ENCODE measurements around the gene FCHO2.
"Not testable (repeated sequence)": the region's sequence is repeated elsewhere in the genome, so short reads cannot be mapped to it uniquely, and the experiment has no call there.

Gene FCHO2, protein sequence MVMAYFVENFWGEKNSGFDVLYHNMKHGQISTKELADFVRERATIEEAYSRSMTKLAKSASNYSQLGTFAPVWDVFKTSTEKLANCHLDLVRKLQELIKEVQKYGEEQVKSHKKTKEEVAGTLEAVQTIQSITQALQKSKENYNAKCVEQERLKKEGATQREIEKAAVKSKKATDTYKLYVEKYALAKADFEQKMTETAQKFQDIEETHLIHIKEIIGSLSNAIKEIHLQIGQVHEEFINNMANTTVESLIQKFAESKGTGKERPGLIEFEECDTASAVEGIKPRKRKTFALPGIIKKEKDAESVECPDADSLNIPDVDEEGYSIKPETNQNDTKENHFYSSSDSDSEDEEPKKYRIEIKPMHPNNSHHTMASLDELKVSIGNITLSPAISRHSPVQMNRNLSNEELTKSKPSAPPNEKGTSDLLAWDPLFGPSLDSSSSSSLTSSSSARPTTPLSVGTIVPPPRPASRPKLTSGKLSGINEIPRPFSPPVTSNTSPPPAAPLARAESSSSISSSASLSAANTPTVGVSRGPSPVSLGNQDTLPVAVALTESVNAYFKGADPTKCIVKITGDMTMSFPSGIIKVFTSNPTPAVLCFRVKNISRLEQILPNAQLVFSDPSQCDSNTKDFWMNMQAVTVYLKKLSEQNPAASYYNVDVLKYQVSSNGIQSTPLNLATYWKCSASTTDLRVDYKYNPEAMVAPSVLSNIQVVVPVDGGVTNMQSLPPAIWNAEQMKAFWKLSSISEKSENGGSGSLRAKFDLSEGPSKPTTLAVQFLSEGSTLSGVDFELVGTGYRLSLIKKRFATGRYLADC

DNA sequence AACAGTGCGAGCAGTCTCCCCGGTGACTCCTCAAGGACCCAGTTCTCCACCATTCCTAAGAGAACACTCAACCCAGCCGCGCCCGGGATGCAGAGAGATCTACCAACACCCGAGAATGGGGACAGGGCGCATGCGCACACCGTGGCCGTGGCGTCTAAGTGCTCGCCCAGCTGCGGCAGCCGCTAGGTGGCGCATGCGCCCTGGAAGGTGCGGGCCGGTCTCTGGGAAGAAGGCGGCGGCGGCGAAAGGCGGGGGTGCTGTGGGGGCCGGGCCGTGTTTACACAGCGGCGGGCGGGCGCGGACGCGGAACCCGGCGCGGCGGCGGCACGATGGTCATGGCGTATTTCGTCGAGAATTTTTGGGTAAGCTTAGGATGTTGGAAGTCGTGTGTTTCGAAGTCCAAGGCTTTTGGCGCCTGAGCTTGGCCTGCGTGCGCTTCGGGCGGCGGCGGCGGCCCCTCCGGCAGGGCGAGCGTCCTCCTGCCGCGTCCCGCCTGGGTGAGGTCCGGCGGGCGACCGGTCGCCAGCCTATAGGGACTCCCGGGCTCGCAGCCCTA lies at the start of gene FCHO2:
FCHO2 (plus strand) TSS at position 274 of the 556 bp plus-strand sequence; CDS start at position 330, 56 bp downstream.
- peaks cover 2% of the 10 kb centered on the region for H3K27me3 Mint-ChIP-seq
- no peaks in the 10 kb centered on the region for H3K9me3 Mint-ChIP-seq
- H3K36me3 Mint-ChIP-seq = no peaks in the 10 kb centered on the region
- H3K27ac Mint-ChIP-seq = peak within 1 kb of the TSS; percentile 90
- DNase-seq (ENCODE audit: low spot score in 2 of 2) (peak; percentile 95 to 98), ATAC-seq (ENCODE audit: low read depth) (peak; percentile 95)
- peak within 1 kb of the TSS; percentile 91 for H3K4me3 Mint-ChIP-seq
- peaks cover 16% of the 10 kb centered on the region for H3K4me1 Mint-ChIP-seq

DNA sequence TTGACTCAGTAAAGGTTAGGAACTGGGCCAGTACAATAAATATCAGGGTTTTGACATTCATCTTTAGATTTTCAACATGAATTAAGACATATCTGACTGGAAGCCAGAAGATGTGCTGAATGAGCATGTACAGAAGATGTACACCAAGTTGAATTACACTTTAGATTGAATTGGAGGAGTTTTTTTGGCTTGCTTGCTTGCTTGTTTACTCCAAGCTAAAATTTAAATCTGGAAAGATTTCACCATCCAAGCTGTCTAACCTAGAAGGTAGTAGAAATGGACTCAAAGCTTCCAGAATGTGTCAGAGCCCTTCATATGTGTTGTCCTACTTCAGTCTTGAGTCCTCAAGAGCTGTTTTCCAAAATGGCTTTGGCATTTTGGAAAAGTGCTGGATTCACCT lies 49.0 kb upstream of the FCHO2 start:
- H3K27ac Mint-ChIP-seq = no peak overlapping the region
- DNase-seq (ENCODE audit: low spot score in 2 of 2) (no peak), ATAC-seq (ENCODE audit: low read depth) (no peak)
- no peaks in the 10 kb centered on the region for H3K4me1 Mint-ChIP-seq
- H3K27me3 Mint-ChIP-seq = no peaks in the 10 kb centered on the region
- no peak overlapping the region for H3K4me3 Mint-ChIP-seq
- peaks cover 29% of the 10 kb centered on the region for H3K36me3 Mint-ChIP-seq
- no peaks in the 10 kb centered on the region for H3K9me3 Mint-ChIP-seq

- no peaks in the 10 kb centered on the region for H3K9me3 Mint-ChIP-seq
- H3K36me3 Mint-ChIP-seq = peaks cover 28% of the 10 kb centered on the region
Measured at GRCh38 chr5:72908664-72909063, 47.2 kb upstream of the FCHO2 start.

GRCh38 chr5:72917371-72917776 lies 38.5 kb upstream of the FCHO2 start:
- Mint-ChIP-seq H3K4me1 (no peaks in the 10 kb centered on the region), H3K4me3 (no peak overlapping the region), H3K9me3 (no peaks in the 10 kb centered on the region), H3K27me3 (no peaks in the 10 kb centered on the region), H3K36me3 (no peaks in the 10 kb centered on the region), H3K27ac (no peak overlapping the region)
- ATAC-seq (ENCODE audit: low read depth) (no peak), DNase-seq (ENCODE audit: low spot score in 2 of 2) (no peak)

More at GRCh38 chr5:72908664-72909063, 47.2 kb upstream of the FCHO2 start:
- ATAC-seq (ENCODE audit: low read depth) (no peak), DNase-seq (ENCODE audit: low spot score in 2 of 2) (no peak)
- Mint-ChIP-seq H3K4me1 (no peaks in the 10 kb centered on the region), H3K27me3 (no peaks in the 10 kb centered on the region), H3K27ac (no peak overlapping the region), H3K4me3 (no peak overlapping the region)

DNA sequence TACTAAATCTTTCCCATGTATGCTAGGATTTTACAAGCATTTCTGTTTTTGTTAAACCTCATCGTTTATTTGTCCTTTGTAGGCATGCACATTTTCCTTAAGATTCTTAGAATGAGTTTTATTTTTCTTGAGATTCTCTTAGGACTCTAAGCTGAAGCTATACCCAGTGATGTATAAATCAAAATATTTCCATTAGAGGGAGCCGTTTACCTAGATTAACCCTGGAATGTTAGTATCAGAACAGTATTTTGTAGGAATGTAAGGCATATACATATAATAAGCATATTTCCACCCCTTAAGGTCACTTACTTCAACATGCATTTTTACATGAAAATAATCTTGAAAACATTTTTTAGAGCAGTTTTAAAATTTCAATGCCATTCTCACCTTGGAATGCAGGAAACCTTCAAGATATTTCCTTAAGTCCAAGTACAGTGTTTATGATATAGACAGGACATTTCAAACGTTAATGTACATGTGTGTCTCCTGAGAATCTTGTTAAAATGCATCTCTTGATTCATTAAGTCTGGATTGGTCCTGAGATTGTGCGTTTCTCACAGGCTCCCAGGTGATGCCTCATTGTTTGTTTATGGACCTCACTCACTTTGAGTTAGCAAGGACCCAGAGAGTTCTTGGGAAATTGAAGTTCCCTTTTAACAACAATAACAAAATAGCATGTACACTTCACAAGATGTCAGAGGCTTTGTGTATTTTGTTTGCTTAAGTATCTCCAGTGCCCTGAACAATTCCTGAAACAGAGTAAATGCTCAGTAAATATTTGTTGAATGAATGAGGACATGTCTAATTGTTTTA lies 34.9 kb upstream of the FCHO2 start:
- DNase-seq (ENCODE audit: low spot score in 2 of 2) (no peak), ATAC-seq (ENCODE audit: low read depth) (no peak)
- Mint-ChIP-seq H3K27me3 (no peaks in the 10 kb centered on the region), H3K36me3 (no peaks in the 10 kb centered on the region), H3K27ac (no peak overlapping the region), H3K9me3 (no peaks in the 10 kb centered on the region), H3K4me3 (no peak overlapping the region), H3K4me1 (no peaks in the 10 kb centered on the region)

GRCh38 chr5:72921886-72922285 lies 34.0 kb upstream of the FCHO2 start:
- no peak for DNase-seq (ENCODE audit: low spot score in 2 of 2)
- H3K36me3 Mint-ChIP-seq = no peaks in the 10 kb centered on the region
- no peak for ATAC-seq (ENCODE audit: low read depth)
- no peaks in the 10 kb centered on the region for H3K9me3 Mint-ChIP-seq
- H3K4me3 Mint-ChIP-seq = no peak overlapping the region
- H3K27ac Mint-ChIP-seq = no peak overlapping the region
- H3K27me3 Mint-ChIP-seq = no peaks in the 10 kb centered on the region
- H3K4me1 Mint-ChIP-seq = no peaks in the 10 kb centered on the region

GRCh38 chr5:72922422-72922821 lies 33.4 kb upstream of the FCHO2 start:
- ATAC-seq (ENCODE audit: low read depth) = no peak
- Mint-ChIP-seq H3K36me3 (no peaks in the 10 kb centered on the region), H3K27ac (no peak overlapping the region), H3K4me3 (no peak overlapping the region), H3K4me1 (no peaks in the 10 kb centered on the region), H3K27me3 (no peaks in the 10 kb centered on the region), H3K9me3 (no peaks in the 10 kb centered on the region)
- no peak for DNase-seq (ENCODE audit: low spot score in 2 of 2)

GRCh38 chr5:72925336-72926010 lies 30.4 kb upstream of the FCHO2 start:
- DNase-seq (ENCODE audit: low spot score in 2 of 2) = no peak
- no peaks in the 10 kb centered on the region for H3K36me3 Mint-ChIP-seq
- no peaks in the 10 kb centered on the region for H3K9me3 Mint-ChIP-seq
- H3K27ac Mint-ChIP-seq = no peak overlapping the region
- no peak for ATAC-seq (ENCODE audit: low read depth)
- H3K4me3 Mint-ChIP-seq = no peak overlapping the region
- no peaks in the 10 kb centered on the region for H3K4me1 Mint-ChIP-seq
- H3K27me3 Mint-ChIP-seq = no peaks in the 10 kb centered on the region

GRCh38 chr5:72932686-72933085 lies 23.2 kb upstream of the FCHO2 start:
- not testable (repeated sequence) for H3K36me3 Mint-ChIP-seq; DNase-seq (ENCODE audit: low spot score in 2 of 2); H3K9me3 Mint-ChIP-seq; H3K27ac Mint-ChIP-seq; H3K27me3 Mint-ChIP-seq; H3K4me1 Mint-ChIP-seq; ATAC-seq (ENCODE audit: low read depth); H3K4me3 Mint-ChIP-seq

DNA sequence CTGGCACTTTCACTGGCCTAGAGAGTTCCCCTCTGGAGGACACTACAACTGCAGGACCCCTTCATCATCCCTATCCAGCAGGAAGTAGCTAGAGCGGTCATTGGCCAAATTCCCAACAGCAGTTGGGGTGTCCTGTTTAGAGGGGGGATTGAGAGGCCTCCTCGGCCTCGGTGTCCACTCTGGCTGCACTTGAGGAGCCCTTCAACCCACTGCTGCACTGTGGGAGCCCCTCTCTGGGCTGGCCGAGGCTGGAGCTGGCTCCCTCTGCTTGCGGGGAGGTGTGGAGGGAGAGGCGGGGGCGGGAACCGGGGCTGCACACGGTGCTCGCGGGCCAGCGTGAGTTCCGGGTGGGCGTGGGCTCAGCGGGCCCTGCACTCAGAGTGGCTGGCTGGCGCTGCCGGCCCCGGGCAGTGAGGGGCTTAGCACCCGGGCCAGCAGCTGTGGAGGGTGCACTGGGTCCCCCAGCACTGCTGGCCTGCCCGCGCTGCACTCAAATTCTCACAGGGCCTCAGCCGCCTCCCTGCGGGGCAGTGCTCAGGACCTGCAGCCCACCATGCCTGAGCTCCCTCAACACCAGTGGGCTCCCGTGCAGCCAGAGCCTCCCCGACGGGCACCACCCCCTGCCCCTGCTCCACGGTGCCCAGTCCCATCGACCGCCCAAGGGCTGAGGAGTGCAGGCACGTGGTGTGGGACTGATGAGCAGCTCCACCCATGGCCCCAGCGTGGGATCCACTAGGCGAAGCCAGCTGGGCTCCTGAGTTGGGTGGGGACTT lies 20.7 kb upstream of the FCHO2 start:
- DNase-seq (ENCODE audit: low spot score in 2 of 2); ATAC-seq (ENCODE audit: low read depth); H3K4me3 Mint-ChIP-seq; H3K27ac Mint-ChIP-seq; H3K9me3 Mint-ChIP-seq; H3K36me3 Mint-ChIP-seq; H3K4me1 Mint-ChIP-seq: not testable (repeated sequence)
- H3K27me3 Mint-ChIP-seq = peaks cover 11% of the 10 kb centered on the region

DNA sequence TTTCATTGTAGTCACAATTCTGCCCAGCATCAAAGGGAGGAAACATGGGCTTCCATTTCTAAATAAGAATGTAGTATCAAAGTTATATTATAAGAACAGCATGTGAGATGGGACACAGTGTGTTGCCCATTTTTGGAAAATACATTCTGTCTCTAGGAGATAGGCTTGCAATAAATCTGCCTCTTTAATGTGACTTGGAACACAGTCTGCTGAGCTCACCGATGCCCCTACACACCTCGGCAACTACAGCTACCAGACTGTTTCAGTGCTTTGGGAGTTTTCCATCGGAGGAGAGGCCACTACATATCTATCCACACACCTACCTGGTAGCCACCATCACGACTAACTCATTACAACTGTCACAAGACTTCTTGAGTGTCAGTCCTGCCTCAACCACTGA lies 18.9 kb upstream of the FCHO2 start:
- Mint-ChIP-seq H3K27ac (no peak overlapping the region), H3K4me3 (no peak overlapping the region), H3K27me3 (peaks cover 13% of the 10 kb centered on the region), H3K9me3 (no peaks in the 10 kb centered on the region), H3K4me1 (peaks cover 3% of the 10 kb centered on the region), H3K36me3 (no peaks in the 10 kb centered on the region)
- ATAC-seq (ENCODE audit: low read depth) (no peak), DNase-seq (ENCODE audit: low spot score in 2 of 2) (no peak)

GRCh38 chr5:72937517-72938061 lies 18.3 kb upstream of the FCHO2 start:
- no peak for ATAC-seq (ENCODE audit: low read depth)
- DNase-seq (ENCODE audit: low spot score in 2 of 2) = no peak
- H3K36me3 Mint-ChIP-seq = no peaks in the 10 kb centered on the region
- H3K4me1 Mint-ChIP-seq = peaks cover 3% of the 10 kb centered on the region
- H3K9me3 Mint-ChIP-seq = no peaks in the 10 kb centered on the region
- no peak overlapping the region for H3K27ac Mint-ChIP-seq
- peaks cover 13% of the 10 kb centered on the region for H3K27me3 Mint-ChIP-seq
- H3K4me3 Mint-ChIP-seq = no peak overlapping the region

All from memory B cell (primary cell).